Aorta (tissue), 5 donors: ENCODE data around the gene POU2F2. TPM values are rescaled to one million over a fixed set of nuclear protein-coding genes. Genes with fewer than 3 reads are reported as not detected.

Experiments used
- ATAC-seq: fragments of 200-7000 bp; cut with Tn5 transposase; one replicate; pipeline ENCODE4 v1.9.1; 2022; ENCODE audit warnings: moderate library complexity; ENCODE audit not compliant: low FRiP score
- DNase-seq, 2 donors: peaks; one replicate each; pipeline ENCODE4 v3.0.0-alpha.2; 2020
- H3K27ac ChIP-seq, 2 donors: one replicate each; pipeline ENCODE4 v1.5.1; 2013; ENCODE audit warnings: low read length in 2 of 2, mild to moderate bottlenecking in 2 of 2, moderate library complexity in 2 of 2, control low read depth in 1 of 2, inconsistent platforms in 1 of 2, low read depth in 1 of 2
- H3K27me3 ChIP-seq, 2 donors: one replicate each; pipeline ENCODE4 v1.6.1; 2013; ENCODE audit warnings: control low read depth in 1 of 2, low read length in 1 of 2, mild to moderate bottlenecking in 1 of 2, moderate library complexity in 1 of 2; ENCODE audit not compliant: insufficient read depth in 2 of 2, control insufficient read depth in 1 of 2
- H3K36me3 ChIP-seq, 2 donors: one replicate each; pipeline ENCODE4 v1.6.1; 2013; ENCODE audit warnings: control low read depth in 1 of 2, low read length in 1 of 2, mild to moderate bottlenecking in 1 of 2; ENCODE audit not compliant: insufficient read depth in 2 of 2, control insufficient read depth in 1 of 2
- H3K4me1 ChIP-seq, 2 donors: one replicate each; pipeline ENCODE4 v1.6.1; 2013; ENCODE audit warnings: low read length in 2 of 2, control low read depth in 1 of 2, mild to moderate bottlenecking in 1 of 2, moderate library complexity in 1 of 2; ENCODE audit not compliant: insufficient read depth in 2 of 2, control insufficient read depth in 1 of 2
- H3K4me3 ChIP-seq, 2 donors: one replicate each; pipeline ENCODE4 v1.5.1; 2013; ENCODE audit warnings: low read length in 2 of 2, control low read depth in 1 of 2, mild to moderate bottlenecking in 1 of 2
- H3K9me3 ChIP-seq: one replicate; pipeline ENCODE4 v1.6.1; 2013; ENCODE audit warnings: mild to moderate bottlenecking, low read length; ENCODE audit not compliant: control insufficient read depth
- WGBS, 2 donors: extraction: QIAGEN DNeasy Blood & Tissue Kit; methylation state at CpG; one replicate each; pipeline ENCODE4 v1.1.7; 2013; 5-methylcytosine and 5-hydroxymethylcytosine counted together
- intact Hi-C, 2 donors: fragments of 100-400 bp; cut with DNase I; formaldehyde crosslinking; loops; one replicate each; pipeline versions ENCODE4 v1.14.2 to v1.15.0; 2022
- polyA plus RNA-seq, 2 donors: library from polyadenylated mRNA; stranded (reverse); fragments of 200-250 nt; gene quantifications; one replicate each; pipeline ENCODE4 v1.2.3, GENCODE V29; 2013
- total RNA-seq, 2 donors: library from RNA; stranded (reverse); fragmentation: NEBNext Ultra II Directional; extraction: Animal tissue kit (Norgen Biotek cat#: 25700); gene quantifications; one replicate each; pipeline ENCODE4 v1.2.1, GENCODE V29; 2021
- donor health status: healthy with polysubstance abuse.
- donor health status: Bipolar disorder and iron deficiency.
- donor health status: DM: no; HTN: no; CAD: no.
- donor health status: DM: no; HTN: no; CAD: no.
- donor health status: DM: yes; HTN: yes; CAD: no.

Gene POU2F2
- total and polyA plus RNA-seq, 4 donors = 2.3 to 9.0 (median 4.3) TPM

DNA sequence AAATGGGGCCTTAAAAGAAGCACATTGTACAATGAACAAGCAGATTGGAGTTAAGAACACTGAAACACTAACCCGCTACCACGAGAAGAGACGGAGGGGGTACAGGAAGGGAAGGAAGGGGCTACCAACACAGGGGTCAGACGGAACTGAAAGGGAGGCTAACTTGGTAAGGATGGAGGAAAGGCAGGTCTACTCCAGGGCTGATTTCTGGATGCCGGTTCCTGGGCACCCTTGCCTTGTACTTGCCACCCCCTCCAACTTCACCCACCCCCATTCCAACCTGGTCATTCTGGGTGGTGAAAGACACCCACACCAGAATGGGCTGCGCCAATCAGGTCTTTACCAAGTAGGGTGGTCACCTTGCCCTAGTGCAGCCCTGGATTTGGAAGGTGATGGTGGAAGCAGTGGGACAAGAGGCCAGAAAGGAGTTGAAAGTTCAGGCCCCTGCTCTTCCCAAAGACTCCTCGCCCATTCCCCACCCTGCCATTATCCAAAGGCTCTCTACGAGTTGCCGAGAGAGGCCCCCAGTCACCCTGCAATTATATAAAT, 46.0 kb downstream of the POU2F2 start:
- no peak overlapping the region for H3K4me3 ChIP-seq
- H3K27me3 ChIP-seq = no peaks in the 10 kb centered on the region
- peak in 1 of 2 donors; percentile 26 for DNase-seq
- H3K9me3 ChIP-seq = no peaks in the 10 kb centered on the region
- no peak overlapping the region for H3K27ac ChIP-seq
- no peaks in the 10 kb centered on the region for H3K4me1 ChIP-seq
- intact Hi-C loops = no loop called here
- H3K36me3 ChIP-seq = peaks cover 0 to 3% of the 10 kb centered on the region in 2 donors
- 74 to 76% methylated on average over 9 of the region's 9 CpGs for WGBS, 2 donors
- no peak for ATAC-seq

GRCh38 chr19:42083537-42083936, 48.7 kb downstream of the POU2F2 start:
- ATAC-seq (no peak), DNase-seq (no peak)
- no peak overlapping the region for H3K4me3 ChIP-seq
- WGBS, 2 donors = 96% methylated on average over 5 of the region's 5 CpGs
- H3K27ac ChIP-seq = no peak overlapping the region
- no peaks in the 10 kb centered on the region for H3K4me1 ChIP-seq
- H3K27me3 ChIP-seq = no peaks in the 10 kb centered on the region
- no peaks in the 10 kb centered on the region for H3K9me3 ChIP-seq
- peaks cover 0 to 16% of the 10 kb centered on the region in 2 donors for H3K36me3 ChIP-seq
- intact Hi-C loops = no loop called here

- no peak for ATAC-seq
- Histone ChIP-seq H3K27me3 (no peaks in the 10 kb centered on the region), H3K4me3 (no peak overlapping the region), H3K9me3 (no peaks in the 10 kb centered on the region), H3K27ac (no peak overlapping the region), H3K4me1 (peaks cover 0 to 4% of the 10 kb centered on the region in 2 donors), H3K36me3 (peaks cover 0 to 16% of the 10 kb centered on the region in 2 donors)
- WGBS, 2 donors = 81 to 82% methylated on average over 2 of the region's 2 CpGs
- intact Hi-C loops = no loop called here
- no peak for DNase-seq
Observed at GRCh38 chr19:42081584-42082203, 50.6 kb downstream of the POU2F2 start.

GRCh38 chr19:42080764-42081375, 51.4 kb downstream of the POU2F2 start:
- no peak for ATAC-seq
- H3K36me3 ChIP-seq = peaks cover 0 to 16% of the 10 kb centered on the region in 2 donors

DNA sequence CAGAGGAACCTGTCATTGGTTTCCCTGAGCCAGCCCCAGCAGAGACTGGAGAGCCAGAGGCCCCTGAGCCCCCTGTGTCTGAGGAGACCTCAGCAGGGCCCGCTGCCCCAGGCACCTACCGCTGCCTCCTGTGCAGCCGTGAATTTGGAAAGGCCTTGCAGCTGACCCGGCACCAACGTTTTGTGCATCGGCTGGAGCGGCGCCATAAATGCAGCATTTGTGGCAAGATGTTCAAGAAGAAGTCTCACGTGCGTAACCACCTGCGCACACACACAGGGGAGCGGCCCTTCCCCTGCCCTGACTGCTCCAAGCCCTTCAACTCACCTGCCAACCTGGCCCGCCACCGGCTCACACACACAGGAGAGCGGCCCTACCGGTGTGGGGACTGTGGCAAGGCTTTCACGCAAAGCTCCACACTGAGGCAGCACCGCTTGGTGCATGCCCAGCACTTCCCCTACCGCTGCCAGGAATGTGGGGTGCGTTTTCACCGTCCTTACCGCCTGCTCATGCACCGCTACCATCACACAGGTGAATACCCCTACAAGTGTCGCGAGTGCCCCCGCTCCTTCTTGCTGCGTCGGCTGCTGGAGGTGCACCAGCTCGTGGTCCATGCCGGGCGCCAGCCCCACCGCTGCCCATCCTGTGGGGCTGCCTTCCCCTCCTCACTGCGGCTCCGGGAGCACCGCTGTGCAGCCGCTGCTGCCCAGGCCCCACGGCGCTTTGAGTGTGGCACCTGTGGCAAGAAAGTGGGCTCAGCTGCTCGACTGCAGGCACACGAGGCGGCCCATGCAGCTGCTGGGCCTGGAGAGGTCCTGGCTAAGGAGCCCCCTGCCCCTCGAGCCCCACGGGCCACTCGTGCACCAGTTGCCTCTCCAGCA, 52.1 kb downstream of the POU2F2 start:
- H3K36me3 ChIP-seq = peaks cover 0 to 16% of the 10 kb centered on the region in 2 donors
- intact Hi-C loops = no loop called here
- 92 to 93% methylated on average over 44 of the region's 44 CpGs for WGBS, 2 donors

More at GRCh38 chr19:42080764-42081375, 51.4 kb downstream of the POU2F2 start:
- peaks cover 0 to 5% of the 10 kb centered on the region in 2 donors for H3K4me1 ChIP-seq
- H3K27me3 ChIP-seq = no peaks in the 10 kb centered on the region
- WGBS, 2 donors = 93% methylated on average over 28 of the region's 28 CpGs
- no peak overlapping the region for H3K27ac ChIP-seq
- no peaks in the 10 kb centered on the region for H3K9me3 ChIP-seq
- H3K4me3 ChIP-seq = no peak overlapping the region
- DNase-seq = no peak
- intact Hi-C loops = no loop called here

GRCh38 chr19:42079276-42079669, 53.0 kb downstream of the POU2F2 start:
- no peaks in the 10 kb centered on the region for H3K27me3 ChIP-seq
- no peak overlapping the region for H3K4me3 ChIP-seq
- no peaks in the 10 kb centered on the region for H3K9me3 ChIP-seq
- DNase-seq (no peak), ATAC-seq (no peak)
- peaks cover 0 to 5% of the 10 kb centered on the region in 2 donors for H3K4me1 ChIP-seq
- peaks cover 0 to 16% of the 10 kb centered on the region in 2 donors for H3K36me3 ChIP-seq
- H3K27ac ChIP-seq = no peak overlapping the region
- intact Hi-C loops = no loop called here
- WGBS, 2 donors = 85 to 90% methylated on average over 16 of the region's 16 CpGs

More for the DNA sequence above, 52.1 kb downstream of the POU2F2 start:
- ATAC-seq = no peak
- H3K4me3 ChIP-seq = no peak overlapping the region
- H3K27me3 ChIP-seq = no peaks in the 10 kb centered on the region
- H3K27ac ChIP-seq = no peak overlapping the region
- no peaks in the 10 kb centered on the region for H3K9me3 ChIP-seq
- DNase-seq = no peak
- peaks cover 0 to 5% of the 10 kb centered on the region in 2 donors for H3K4me1 ChIP-seq

DNA sequence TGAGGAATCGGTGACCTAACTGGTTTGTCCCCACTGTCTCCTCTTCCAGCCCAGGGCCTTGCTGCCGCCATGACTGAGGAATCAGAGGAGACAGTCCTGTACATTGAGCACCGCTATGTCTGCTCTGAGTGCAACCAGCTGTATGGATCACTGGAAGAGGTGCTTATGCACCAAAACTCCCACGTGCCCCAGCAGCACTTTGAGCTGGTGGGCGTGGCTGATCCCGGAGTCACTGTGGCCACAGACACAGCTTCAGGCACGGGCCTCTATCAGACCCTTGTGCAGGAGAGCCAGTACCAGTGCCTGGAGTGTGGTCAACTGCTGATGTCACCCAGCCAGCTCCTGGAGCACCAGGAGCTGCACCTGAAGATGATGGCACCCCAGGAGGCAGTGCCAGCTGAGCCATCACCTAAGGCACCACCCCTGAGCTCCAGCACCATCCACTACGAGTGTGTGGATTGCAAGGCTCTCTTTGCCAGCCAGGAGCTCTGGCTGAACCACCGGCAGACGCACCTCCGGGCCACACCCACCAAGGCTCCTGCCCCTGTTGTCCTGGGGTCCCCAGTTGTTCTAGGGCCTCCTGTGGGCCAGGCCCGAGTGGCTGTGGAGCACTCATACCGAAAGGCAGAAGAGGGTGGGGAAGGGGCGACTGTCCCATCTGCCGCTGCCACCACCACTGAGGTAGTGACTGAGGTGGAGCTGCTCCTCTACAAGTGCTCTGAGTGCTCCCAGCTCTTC, 53.5 kb downstream of the POU2F2 start:
- intact Hi-C loops = no loop called here
- Histone ChIP-seq H3K4me1 (peaks cover 0 to 5% of the 10 kb centered on the region in 2 donors), H3K9me3 (no peaks in the 10 kb centered on the region), H3K27ac (no peak overlapping the region), H3K4me3 (no peak overlapping the region), H3K27me3 (no peaks in the 10 kb centered on the region), H3K36me3 (peaks cover 0 to 16% of the 10 kb centered on the region in 2 donors)
- ATAC-seq (no peak), DNase-seq (no peak)
- WGBS, 2 donors = 75 to 77% methylated on average over 15 of the region's 15 CpGs

DNA sequence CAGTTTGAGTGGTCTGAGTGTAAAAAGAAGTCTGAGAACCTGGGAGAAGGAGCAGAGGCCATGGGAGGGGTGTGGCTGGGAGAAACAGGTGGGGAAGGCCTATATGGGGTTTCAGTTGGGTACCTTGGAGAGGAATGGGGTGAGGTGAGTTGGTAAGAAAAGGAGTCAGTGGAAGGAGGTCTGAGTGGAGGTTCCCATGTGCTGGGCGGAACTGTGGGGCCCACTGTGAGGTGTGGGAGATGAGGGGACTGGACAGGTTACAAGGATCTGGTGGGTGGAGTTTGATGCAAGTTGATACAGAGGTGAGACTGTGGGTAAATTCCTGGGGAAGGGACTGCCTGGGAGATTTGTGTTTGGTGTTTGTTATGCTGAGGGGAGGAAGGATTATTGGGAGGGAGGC, 54.2 kb downstream of the POU2F2 start:
- peaks cover 0 to 5% of the 10 kb centered on the region in 2 donors for H3K4me1 ChIP-seq
- no peak overlapping the region for H3K27ac ChIP-seq
- no peak overlapping the region for H3K4me3 ChIP-seq
- peaks cover 0 to 16% of the 10 kb centered on the region in 2 donors for H3K36me3 ChIP-seq
- no peaks in the 10 kb centered on the region for H3K27me3 ChIP-seq
- no peaks in the 10 kb centered on the region for H3K9me3 ChIP-seq
- intact Hi-C loops = no loop called here
- no peak for ATAC-seq
- 90 to 92% methylated on average over 1 of the region's 1 CpG for WGBS, 2 donors
- DNase-seq = no peak
